ENCODE data around the gene EVA1C. TPM values are rescaled to one million over a fixed set of nuclear protein-coding genes. Genes with fewer than 3 reads are reported as not detected.

EVA1C gene
- total and polyA plus RNA-seq, 2 donors (not counting 3 experiments of a cell fraction or from before 2014, with no cell fraction given) = 22.8 to 38.6 TPM

DNA sequence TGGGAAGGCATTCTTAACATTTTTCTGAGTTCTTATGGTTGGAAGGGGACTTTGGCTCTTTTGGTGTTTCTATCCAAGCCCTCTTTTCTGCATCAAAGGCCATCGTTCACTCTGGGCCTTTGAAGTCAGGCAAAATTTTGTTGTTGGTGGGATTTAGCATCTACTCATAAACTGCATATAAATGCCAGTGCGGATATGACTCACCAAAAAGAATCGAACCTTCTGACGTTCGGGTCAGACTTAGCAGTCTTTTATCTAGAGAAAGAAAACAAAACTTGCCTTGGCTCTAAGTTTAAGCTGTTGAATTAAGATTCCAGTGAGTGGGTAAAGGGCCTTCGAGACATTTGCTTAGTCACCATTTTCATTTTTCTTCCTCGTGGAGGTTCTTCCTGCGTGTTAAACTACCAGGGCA is 51.4 kb downstream of the EVA1C start:
- peak overlapping the region; percentile 52 for H2AFZ ChIP-seq (ENCODE audit: low read depth, low read length)

More for the DNA sequence above, 51.4 kb downstream of the EVA1C start:
- peaks cover 28% of the 10 kb centered on the region for H3K4me1 ChIP-seq (ENCODE audit: control insufficient read depth, extremely low read depth, insufficient read depth, low read length)
- peak overlapping the region; percentile 94 for H3K9ac ChIP-seq (replicated peaks; ENCODE audit: extremely low read depth, insufficient read depth, low read length)
- H3K27ac ChIP-seq (ENCODE audit: insufficient read depth, low read depth, low read length) = peak overlapping the region; percentile 99
- no peaks in the 10 kb centered on the region for H3K27me3 ChIP-seq (ENCODE audit: control insufficient read depth in 2 of 2, insufficient read depth in 2 of 2, low read length in 2 of 2)
- H3K4me2 ChIP-seq (ENCODE audit: insufficient read depth, low read length) = peak overlapping the region; percentile 50
- H3K4me3 ChIP-seq (replicated peaks in 1 of 3; ENCODE audit: insufficient read depth in 1 of 3, low read depth in 1 of 3, low read length in 3 of 3) = no peak overlapping the region
- peaks cover 12% of the 10 kb centered on the region for H3K79me2 ChIP-seq (ENCODE audit: control insufficient read depth, insufficient read depth, low read length)
- BruUV-seq (replicated peaks) = no TSS peak
- no peaks in the 10 kb centered on the region for H3K9me3 ChIP-seq (replicated peaks; ENCODE audit: control insufficient read depth, insufficient read depth, low read length)
- FAIRE-seq (peak; percentile 93), DNase-seq (ENCODE audit: low read depth, low spot score) (peak; percentile 95)
- H3K36me3 ChIP-seq (ENCODE audit: control insufficient read depth in 2 of 2, extremely low read depth in 1 of 2, insufficient read depth in 2 of 2, low read length in 2 of 2) = no peaks in the 10 kb centered on the region
- no peak for TF ChIP-seq CTCF (IDR thresholded peaks at IDR 0.05; ENCODE audit: extremely low read depth in 1 of 2, insufficient read depth in 1 of 2, low read depth in 1 of 2, low read length in 2 of 2)
- no peak for TF ChIP-seq MYC (IDR thresholded peaks at IDR 0.05; ENCODE audit: low read depth, low read length)
- TF ChIP-seq, protein P1, sequence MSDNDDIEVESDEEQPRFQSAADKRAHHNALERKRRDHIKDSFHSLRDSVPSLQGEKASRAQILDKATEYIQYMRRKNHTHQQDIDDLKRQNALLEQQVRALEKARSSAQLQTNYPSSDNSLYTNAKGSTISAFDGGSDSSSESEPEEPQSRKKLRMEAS (IDR thresholded peaks at IDR 0.05; ENCODE audit: insufficient read depth, insufficient read length) = no peak
- TF ChIP-seq POLR2A (IDR thresholded peaks at IDR 0.05; ENCODE audit: low read depth, low read length) = peak; percentile 26
- TF ChIP-seq EZH2 (IDR thresholded peaks at IDR 0.05; ENCODE audit: borderline replicate concordance, low read depth, low read length, severe bottlenecking) = no peak
- peak; percentile 40 for TF ChIP-seq GATA2 (IDR thresholded peaks at IDR 0.05; ENCODE audit: insufficient read depth, insufficient read length, low read depth, low read length)
- peak; percentile 83 for TF ChIP-seq FOS (IDR thresholded peaks at IDR 0.05; ENCODE audit: borderline replicate concordance, insufficient read depth, low read length)
- TF ChIP-seq JUN (IDR thresholded peaks at IDR 0.05; ENCODE audit: borderline replicate concordance, insufficient read depth, insufficient read length, low read depth) = peak; percentile 96
- TF ChIP-seq POLR2AphosphoS5 (IDR thresholded peaks at IDR 0.05; ENCODE audit: insufficient read depth, low read depth, low read length) = peak; percentile 43
- ChIA-PET CTCF (interaction anchor here (0.9 to 2.2 kb wide), 9 partner anchors 9 to 98 kb away, joined by 3 to 14 read pairs (median 6); no protein-coding TSS in a partner anchor), POLR2A (interaction anchor here (1.2 kb wide), 1 partner anchor 12 kb away, joined by 4 read pairs; no protein-coding TSS in a partner anchor)
- no peaks in the 10 kb centered on the region for H3K9me1 ChIP-seq (replicated peaks; ENCODE audit: control insufficient read depth, extremely low read depth, insufficient read depth, low read length)
- intact Hi-C loops (cut with micrococcal nuclease) = loop anchor here (1.0 kb wide), 4 partner anchors 11 to 60 kb away; no protein-coding TSS in a partner anchor
- H4K20me1 ChIP-seq (replicated peaks; ENCODE audit: control insufficient read depth, extremely low read depth, insufficient read depth, low read length) = no peaks in the 10 kb centered on the region
- dilution Hi-C loops (cut with MboI; ENCODE audit: extremely low pct_ligation_motif_present, low sequenced_read_pairs) = no loop called here

Data from endothelial cell of umbilical vein (primary cell).